Activated gamma-delta T cell treated with anti-CD3 and anti-CD28 coated beads, Interleukin-2, amount 50 U/mL, for 16 hours (primary cell): ENCODE measurements around the gene DDIT4.

ENCODE experiments used
- DNase-seq: peaks from one replicate; pipeline ENCODE4 v3.0.0-alpha.2; 2020; ENCODE audit warnings: low read depth

Gene DDIT4

GRCh38 chr10:72318418-72319262 is 44.9 kb downstream of the DDIT4 start:
- no peak for DNase-seq

GRCh38 chr10:72319416-72320254 is 45.9 kb downstream of the DDIT4 start:
- peak; percentile 77 for DNase-seq

GRCh38 chr10:72320676-72321247 is 47.0 kb downstream of the DDIT4 start:
- peak; percentile 44 for DNase-seq

- no peak for DNase-seq
Observed at GRCh38 chr10:72321248-72322029, 47.7 kb downstream of the DDIT4 start.

- no peak for DNase-seq
Observed at GRCh38 chr10:72322030-72322279, 48.2 kb downstream of the DDIT4 start.

GRCh38 chr10:72322280-72323058 is 48.7 kb downstream of the DDIT4 start:
- no peak for DNase-seq

GRCh38 chr10:72323108-72323749 is 49.5 kb downstream of the DDIT4 start:
- no peak for DNase-seq

GRCh38 chr10:72323771-72324191 is 50.1 kb downstream of the DDIT4 start:
- no peak for DNase-seq
